SK-N-SH (cell line): ENCODE results near the gene POT1.
"Not testable (repeated sequence)": the region's sequence is repeated elsewhere in the genome, so short reads cannot be mapped to it uniquely, and the experiment has no call there.

Experiments
- CTCF ChIP-seq: fragments of 200-600 bp; sonication (generic); IDR thresholded peaks from 2 replicates; pipeline ENCODE4 v1.6.1; 2017; ENCODE audit warnings: antibody characterized with exemption, mild to moderate bottlenecking, moderate library complexity
- FOXM1 ChIP-seq: IDR thresholded peaks from 2 replicates; pipeline ENCODE4 v1.4.0; 2012; ENCODE audit warnings: low read depth, mild to moderate bottlenecking
- IRF3 ChIP-seq: fragments of 150-350 bp; IDR thresholded peaks from 2 replicates; pipeline ENCODE4 v1.6.1; 2016; ENCODE audit warnings: mild to moderate bottlenecking, low read depth, low read length
- MAX ChIP-seq: IDR thresholded peaks from 2 replicates; pipeline ENCODE4 v1.4.0; 2012; ENCODE audit warnings: low read depth
- NFIC ChIP-seq: IDR thresholded peaks from 2 replicates; pipeline ENCODE4 v1.4.0; 2012; ENCODE audit warnings: borderline replicate concordance
- TAF1 ChIP-seq: IDR thresholded peaks from 2 replicates; pipeline ENCODE4 v1.6.1; 2012; ENCODE audit warnings: low read depth, mild to moderate bottlenecking, low read length, moderate library complexity, borderline replicate concordance
- USF2 ChIP-seq: fragments of 150-350 bp; IDR thresholded peaks from 2 replicates; pipeline ENCODE4 v1.6.1; 2017; ENCODE audit warnings: antibody characterized with exemption, low read length, low read depth, borderline replicate concordance
- YY1 ChIP-seq: IDR thresholded peaks from 2 replicates; pipeline ENCODE4 v1.4.0; 2012; ENCODE audit warnings: low read depth, mild to moderate bottlenecking

GRCh38 chr7:124957952-124958351, 28.3 kb upstream of the POT1 start:
- TF ChIP-seq CTCF, NFIC, USF2, FOXM1, TAF1, MAX, YY1, IRF3: not testable (repeated sequence)
